Neural cell (in vitro differentiated cells): ENCODE results near the gene MAP2K6. TPM values are rescaled to one million over a fixed set of nuclear protein-coding genes. Genes with fewer than 3 reads are reported as not detected.

Experiments
- H2AFZ ChIP-seq: fragments of 200-600, 300-800 bp; sonication (generic), shearing (Covaris generic); 2 replicates; pipeline ENCODE4 v1.6.0; 2014; ENCODE audit warnings: low read depth, mild to moderate bottlenecking, antibody characterized with exemption, low read length, moderate library complexity
- H3F3A ChIP-seq: fragments of 200-600 bp; shearing (Covaris generic); 2 replicates; pipeline ENCODE4 v1.6.1; 2016; ENCODE audit warnings: mild to moderate bottlenecking, moderate library complexity, mixed read lengths, antibody characterized with exemption, low read length; ENCODE audit not compliant: insufficient read depth, poor library complexity, severe bottlenecking
- H3K27ac ChIP-seq: fragments of 200-600, 300-800 bp; sonication (generic), shearing (Covaris generic); 2 replicates; pipeline ENCODE4 v1.5.1; 2014; ENCODE audit warnings: mild to moderate bottlenecking, low read length, moderate library complexity
- H3K27me3 ChIP-seq: fragments of 300-800, 200-600 bp; sonication (generic), shearing (Covaris generic); 2 replicates; pipeline ENCODE4 v1.6.0; 2014; ENCODE audit warnings: mild to moderate bottlenecking, low read depth, low read length, moderate library complexity; ENCODE audit not compliant: insufficient read depth
- H3K36me3 ChIP-seq: fragments of 300-800, 200-600 bp; sonication (generic), shearing (Covaris generic); 2 replicates; pipeline ENCODE4 v1.5.1; 2014; ENCODE audit warnings: mild to moderate bottlenecking, antibody characterized with exemption, low read length, moderate library complexity; ENCODE audit not compliant: insufficient read depth
- H3K4me2 ChIP-seq: fragments of 300-800, 200-600 bp; sonication (generic), shearing (Covaris generic); 2 replicates; pipeline ENCODE4 v1.6.0; 2014; ENCODE audit warnings: mild to moderate bottlenecking, low read length
- H3K4me3 ChIP-seq: fragments of 300-800, 200-600 bp; sonication (generic), shearing (Covaris generic); 2 replicates; pipeline ENCODE4 v1.5.1; 2014; ENCODE audit warnings: mild to moderate bottlenecking, low read length, moderate library complexity
- H3K79me2 ChIP-seq: fragments of 200-600 bp; shearing (Covaris generic); replicated peaks from 2 replicates; pipeline ENCODE4 v1.6.0; 2014; ENCODE audit warnings: mild to moderate bottlenecking, low read length, moderate library complexity; ENCODE audit not compliant: insufficient read depth
- H3K9ac ChIP-seq: fragments of 300-800, 200-600 bp; sonication (generic), shearing (Covaris generic); 2 replicates; pipeline ENCODE4 v1.6.1; 2016; ENCODE audit warnings: mild to moderate bottlenecking, low read length, mixed read lengths
- H3K9me2 ChIP-seq: fragments of 200-600 bp; shearing (Covaris generic); 2 replicates; pipeline ENCODE4 v1.6.1; 2016; ENCODE audit warnings: mild to moderate bottlenecking, low read length, mixed read lengths; ENCODE audit not compliant: insufficient read depth
- H3K9me3 ChIP-seq: fragments of 200-600, 300-800 bp; sonication (generic), shearing (Covaris generic); 2 replicates; pipeline ENCODE4 v1.6.1; 2016; ENCODE audit warnings: mild to moderate bottlenecking, mixed run types, low read length, moderate library complexity, mixed read lengths
- H4K20me1 ChIP-seq: fragments of 200-600 bp; shearing (Covaris generic); 2 replicates; pipeline ENCODE4 v1.6.1; 2016; ENCODE audit warnings: mild to moderate bottlenecking, mixed run types; ENCODE audit not compliant: insufficient read depth
- CTCF ChIP-seq: fragments of 450-650 bp; IDR thresholded peaks from 2 replicates; pipeline ENCODE4 v1.5.1; 2014; ENCODE audit warnings: antibody characterized with exemption, mild to moderate bottlenecking, moderate library complexity; ENCODE audit not compliant: poor library complexity, severe bottlenecking
- EP300 ChIP-seq: fragments of 450-650 bp; conservative IDR thresholded peaks from 2 replicates; pipeline ENCODE4 v1.6.1; 2014; ENCODE audit warnings: antibody characterized with exemption, mild to moderate bottlenecking, moderate library complexity; ENCODE audit not compliant: poor library complexity, severe bottlenecking
- EZH2 ChIP-seq: fragments of 200-600, 300-800 bp; shearing (Covaris generic), sonication (generic); IDR thresholded peaks from 2 replicates; pipeline ENCODE4 v1.6.1; 2014; ENCODE audit warnings: antibody characterized with exemption, low read length, borderline replicate concordance, mild to moderate bottlenecking; ENCODE audit not compliant: insufficient read depth, poor library complexity, severe bottlenecking
- MXI1 ChIP-seq: fragments of 450-650 bp; conservative IDR thresholded peaks from 2 replicates; pipeline ENCODE4 v1.6.1; 2014; ENCODE audit warnings: antibody characterized with exemption, mild to moderate bottlenecking; ENCODE audit not compliant: poor library complexity, severe bottlenecking
- POLR2AphosphoS5 ChIP-seq: IDR thresholded peaks from 2 replicates; pipeline ENCODE4 v1.6.1; 2012
- RAD21 ChIP-seq: fragments of 450-650 bp; conservative IDR thresholded peaks from 2 replicates; pipeline ENCODE4 v1.6.1; 2014; ENCODE audit warnings: antibody characterized with exemption, mild to moderate bottlenecking, moderate library complexity
- REST ChIP-seq: IDR thresholded peaks from 2 replicates; pipeline ENCODE4 v1.6.1; 2012; ENCODE audit warnings: borderline replicate concordance
- SMC3 ChIP-seq: fragments of 450-650 bp; conservative IDR thresholded peaks from 2 replicates; pipeline ENCODE4 v1.6.1; 2014; ENCODE audit warnings: antibody characterized with exemption, mild to moderate bottlenecking, moderate library complexity; ENCODE audit not compliant: poor library complexity
- TAF1 ChIP-seq: IDR thresholded peaks from 2 replicates; pipeline ENCODE4 v1.6.1; 2012; ENCODE audit warnings: low read depth
- polyA plus RNA-seq: library from polyadenylated mRNA; depleted of rRNA; stranded (reverse); fragments of >200 nt; gene quantifications from 2 replicates; pipeline ENCODE4 v1.2.3, GENCODE V29; 2014

The MAP2K6 gene
- polyA plus RNA-seq, 1 donor from 2014 or later = 10.5 TPM

GRCh38 chr17:69552986-69553667 lies 138.6 kb downstream of the MAP2K6 start (continued):
- no peak for TF ChIP-seq EZH2
- no peak for TF ChIP-seq RAD21

- Histone ChIP-seq H3K36me3 (no peaks in the 10 kb centered on the region), H3K4me2 (no peak overlapping the region), H3K27me3 (no peaks in the 10 kb centered on the region), H3K4me3 (no peak overlapping the region), H3K9me2 (no peaks in the 10 kb centered on the region), H3F3A (no peaks in the 10 kb centered on the region), H3K27ac (no peak overlapping the region), H2AFZ (no peak overlapping the region), H3K9me3 (no peaks in the 10 kb centered on the region), H3K79me2 (no peaks in the 10 kb centered on the region), H4K20me1 (no peaks in the 10 kb centered on the region), H3K9ac (no peak overlapping the region)
- TF ChIP-seq POLR2AphosphoS5 = no peak
- no peak for TF ChIP-seq EP300
- no peak for TF ChIP-seq REST
- TF ChIP-seq CTCF = no peak
- TF ChIP-seq TAF1 = no peak
- no peak for TF ChIP-seq EZH2
- no peak for TF ChIP-seq SMC3
- TF ChIP-seq MXI1 = no peak
- TF ChIP-seq RAD21 = no peak
Measured at GRCh38 chr17:69555056-69555455, 140.6 kb downstream of the MAP2K6 start.

- Histone ChIP-seq H3F3A (no peaks in the 10 kb centered on the region), H3K9ac (no peak overlapping the region), H4K20me1 (no peaks in the 10 kb centered on the region), H3K4me3 (no peak overlapping the region), H3K36me3 (no peaks in the 10 kb centered on the region), H2AFZ (no peak overlapping the region), H3K4me2 (no peak overlapping the region), H3K79me2 (no peaks in the 10 kb centered on the region), H3K27ac (no peak overlapping the region), H3K27me3 (no peaks in the 10 kb centered on the region), H3K9me3 (no peaks in the 10 kb centered on the region), H3K9me2 (no peaks in the 10 kb centered on the region)
- TF ChIP-seq POLR2AphosphoS5 = no peak
Measured at GRCh38 chr17:69557339-69557738, 142.8 kb downstream of the MAP2K6 start.
